ENCODE measurements around the gene SBK2.
"Not testable (repeated sequence)": the region's sequence is repeated elsewhere in the genome, so short reads cannot be mapped to it uniquely, and the experiment has no call there.

The SBK2 gene, protein sequence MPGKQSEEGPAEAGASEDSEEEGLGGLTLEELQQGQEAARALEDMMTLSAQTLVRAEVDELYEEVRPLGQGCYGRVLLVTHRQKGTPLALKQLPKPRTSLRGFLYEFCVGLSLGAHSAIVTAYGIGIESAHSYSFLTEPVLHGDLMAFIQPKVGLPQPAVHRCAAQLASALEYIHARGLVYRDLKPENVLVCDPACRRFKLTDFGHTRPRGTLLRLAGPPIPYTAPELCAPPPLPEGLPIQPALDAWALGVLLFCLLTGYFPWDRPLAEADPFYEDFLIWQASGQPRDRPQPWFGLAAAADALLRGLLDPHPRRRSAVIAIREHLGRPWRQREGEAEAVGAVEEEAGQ

DNA sequence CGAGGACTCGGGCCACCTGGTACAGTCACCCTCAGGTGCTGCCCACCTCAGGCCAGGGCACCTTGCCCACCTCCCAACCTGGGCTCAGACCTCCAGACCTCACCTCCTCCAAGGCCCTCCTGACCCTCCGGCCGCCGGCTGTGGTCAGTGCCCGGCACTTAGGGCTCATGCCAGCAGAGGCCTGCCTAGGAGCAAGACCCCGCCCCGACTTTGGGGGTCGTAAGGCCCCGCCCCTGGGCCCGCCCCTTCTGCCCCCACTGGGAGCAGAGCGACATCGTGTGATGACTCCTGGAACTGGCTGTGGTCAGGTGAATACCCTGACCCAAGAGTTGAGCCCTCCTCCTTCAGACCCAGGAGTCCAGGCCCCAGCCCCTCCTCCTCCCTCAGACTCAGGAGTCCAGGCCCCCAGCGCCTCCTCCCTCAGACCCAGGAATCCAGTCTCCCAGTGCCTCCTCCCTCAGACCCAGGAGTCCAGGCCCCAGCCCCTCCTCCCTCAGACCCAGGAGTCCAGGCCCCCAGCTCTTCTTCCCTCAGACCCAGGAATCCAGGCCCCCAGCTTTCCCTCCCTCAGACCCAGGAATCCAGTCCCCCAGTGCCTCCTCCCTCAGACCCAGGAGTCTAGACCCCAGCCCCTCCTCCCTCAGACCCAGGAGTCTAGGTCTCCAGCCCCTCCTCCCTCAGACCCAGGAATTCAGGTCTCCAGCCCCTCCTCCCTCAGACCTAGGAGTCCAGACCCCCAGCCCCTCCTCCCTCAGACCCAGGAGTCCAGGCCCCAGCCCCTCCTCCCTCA lies at the start of gene SBK2:
Gene SBK2, minus strand, starts transcription at position 183 of the 790 bp plus-strand sequence. CDS start 839 bp downstream, outside the sequence.
- no peak for DNase-seq

GRCh38 chr19:55585658-55586339 lies 48.9 kb upstream of the SBK2 start:
- peak; percentile 75 to 77 for DNase-seq

DNA sequence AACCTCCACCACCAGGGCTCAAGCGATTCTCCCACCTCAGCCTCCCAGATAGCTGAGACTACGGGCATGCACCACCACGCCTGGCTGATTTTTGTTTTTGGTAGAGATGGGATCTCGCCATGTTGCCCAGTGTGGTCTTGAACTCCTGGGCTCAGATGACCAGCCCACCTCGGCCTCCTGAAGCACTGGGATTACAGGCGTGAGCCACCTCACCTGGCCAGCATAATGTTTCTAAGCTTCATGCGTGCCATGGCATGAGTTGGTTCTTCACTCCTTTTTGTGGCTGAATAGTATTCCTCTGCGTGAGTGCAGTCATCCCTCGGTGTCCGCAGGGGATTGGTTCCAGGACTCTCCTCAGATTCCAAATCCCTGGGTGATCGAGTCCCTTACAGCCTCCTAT lies 47.9 kb upstream of the SBK2 start:
- DNase-seq = no peak

GRCh38 chr19:55583897-55584296 lies 47.0 kb upstream of the SBK2 start:
- DNase-seq = not testable (repeated sequence)

DNA sequence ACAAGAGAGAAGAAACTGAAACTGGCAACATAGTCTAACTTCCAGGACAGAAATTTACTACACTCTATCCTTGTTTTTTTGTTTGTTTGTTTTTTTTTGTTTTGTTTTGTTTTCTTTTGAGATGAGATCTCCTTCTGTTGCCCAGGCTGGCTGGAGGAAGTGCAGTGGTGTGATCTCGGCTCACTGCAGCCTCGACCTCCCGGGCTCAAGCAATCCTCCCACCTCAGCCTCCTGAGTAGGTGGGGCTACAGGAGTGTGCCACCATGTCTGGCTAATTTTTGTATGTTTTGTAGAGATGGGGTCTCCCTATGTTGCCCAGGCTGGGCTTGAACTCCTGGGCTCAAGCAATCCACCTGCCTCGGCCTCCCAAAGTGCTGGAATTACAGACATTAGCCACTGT lies 45.4 kb upstream of the SBK2 start:
- not testable (repeated sequence) for DNase-seq

DNA sequence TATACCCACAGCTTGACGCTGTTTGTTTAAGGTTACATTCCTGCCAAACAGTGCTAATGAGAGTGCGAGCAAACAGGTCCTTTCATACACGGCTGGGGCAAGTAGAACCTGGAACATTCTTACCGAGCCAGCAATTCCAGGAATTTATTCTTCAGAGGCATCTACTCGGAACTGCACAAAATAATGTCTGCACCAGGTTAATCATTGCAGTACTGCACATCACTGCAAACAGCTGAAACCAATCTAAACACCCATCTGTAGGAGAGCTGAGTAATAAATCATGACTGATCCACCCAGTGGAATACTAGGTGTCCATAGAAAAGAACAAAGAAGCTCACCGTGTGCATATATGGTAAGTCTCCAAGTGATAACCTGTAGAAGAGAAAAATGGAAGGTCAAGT lies 44.9 kb upstream of the SBK2 start:
- peak in 1 of 2 experiments; percentile 56 for DNase-seq

DNA sequence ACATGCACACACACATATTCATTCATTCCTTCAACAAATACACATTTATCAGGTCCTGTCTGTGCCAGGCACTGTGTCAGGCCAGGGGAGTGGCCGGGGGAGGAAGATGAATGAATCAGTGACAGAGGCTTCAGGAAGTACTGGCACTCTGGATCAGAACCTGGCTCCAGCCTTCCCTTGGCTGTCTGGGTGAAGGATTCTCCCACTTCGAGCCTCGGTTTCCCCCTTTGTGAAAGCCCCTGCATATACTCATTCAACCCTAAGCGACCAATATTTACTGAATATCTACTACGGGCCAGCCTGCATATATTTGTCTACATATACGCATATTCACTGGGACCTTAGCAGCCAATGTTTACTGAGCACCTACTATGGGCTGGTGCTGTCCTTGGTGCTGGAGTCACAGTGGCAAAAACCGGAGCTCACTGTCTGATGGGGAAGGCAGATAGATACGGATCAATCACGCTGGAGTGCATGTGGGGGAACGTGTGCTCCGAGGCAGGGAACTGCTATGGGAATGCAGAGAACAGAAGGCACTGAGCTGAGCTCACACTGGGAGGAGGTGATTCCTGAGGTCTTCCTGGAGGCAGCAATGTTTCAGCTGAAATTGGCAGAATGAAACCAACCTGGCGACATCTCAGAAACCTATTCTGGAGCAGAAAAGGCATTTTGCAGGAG lies 44.4 kb upstream of the SBK2 start:
- DNase-seq = no peak

GRCh38 chr19:55580628-55581144 lies 43.8 kb upstream of the SBK2 start, which contains the start of gene ZNF579:
Gene ZNF579 (minus strand): TSS chr19:55580848. CDS start chr19:55579639, 1,209 bp downstream.
- peak; percentile 89 to 90 for DNase-seq

DNA sequence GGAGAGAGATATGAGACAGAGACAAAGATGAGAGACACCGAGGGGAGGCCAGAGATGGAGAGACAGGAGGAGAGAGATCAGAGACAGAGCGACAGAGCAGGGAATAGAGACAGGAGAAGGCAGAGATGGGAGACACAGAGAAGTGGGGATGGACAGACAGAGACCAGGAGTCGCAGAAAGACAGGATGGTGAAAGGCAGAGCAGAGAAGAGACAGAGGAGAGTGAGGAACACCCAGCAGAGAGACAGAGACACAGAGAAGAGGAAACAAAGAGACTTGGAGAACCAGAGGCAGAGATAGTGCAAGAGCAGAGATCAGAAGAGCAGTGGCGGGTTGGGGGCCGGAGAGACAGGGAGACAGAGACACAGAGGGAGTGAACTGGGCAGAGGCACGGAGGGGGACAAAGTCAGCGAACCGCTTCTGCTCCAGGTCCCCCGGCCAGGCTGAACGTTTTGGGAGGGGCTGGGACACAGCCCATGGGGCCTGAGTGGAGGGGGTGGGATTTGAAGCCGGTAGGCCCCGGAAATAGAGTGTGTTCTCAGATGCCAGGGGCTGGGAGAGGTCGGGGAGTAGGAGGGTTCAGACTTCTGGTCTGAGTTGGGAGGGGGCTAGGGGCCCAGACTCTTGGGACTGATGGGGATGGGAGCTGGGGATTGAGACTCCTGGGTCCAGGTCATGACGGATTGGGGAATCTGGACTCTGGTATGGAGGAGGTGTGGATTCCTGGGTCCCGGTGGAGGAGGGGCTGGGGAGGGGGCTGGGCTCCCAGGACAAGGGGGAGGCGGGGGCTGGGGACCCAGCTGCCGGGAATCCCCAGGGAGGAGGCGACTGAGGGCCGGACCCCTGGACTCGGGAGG lies 43.1 kb upstream of the SBK2 start:
- DNase-seq = peak in 1 of 2 experiments; percentile 36

- DNase-seq = no peak
Observed at GRCh38 chr19:55578761-55579747, 42.1 kb upstream of the SBK2 start.

DNA sequence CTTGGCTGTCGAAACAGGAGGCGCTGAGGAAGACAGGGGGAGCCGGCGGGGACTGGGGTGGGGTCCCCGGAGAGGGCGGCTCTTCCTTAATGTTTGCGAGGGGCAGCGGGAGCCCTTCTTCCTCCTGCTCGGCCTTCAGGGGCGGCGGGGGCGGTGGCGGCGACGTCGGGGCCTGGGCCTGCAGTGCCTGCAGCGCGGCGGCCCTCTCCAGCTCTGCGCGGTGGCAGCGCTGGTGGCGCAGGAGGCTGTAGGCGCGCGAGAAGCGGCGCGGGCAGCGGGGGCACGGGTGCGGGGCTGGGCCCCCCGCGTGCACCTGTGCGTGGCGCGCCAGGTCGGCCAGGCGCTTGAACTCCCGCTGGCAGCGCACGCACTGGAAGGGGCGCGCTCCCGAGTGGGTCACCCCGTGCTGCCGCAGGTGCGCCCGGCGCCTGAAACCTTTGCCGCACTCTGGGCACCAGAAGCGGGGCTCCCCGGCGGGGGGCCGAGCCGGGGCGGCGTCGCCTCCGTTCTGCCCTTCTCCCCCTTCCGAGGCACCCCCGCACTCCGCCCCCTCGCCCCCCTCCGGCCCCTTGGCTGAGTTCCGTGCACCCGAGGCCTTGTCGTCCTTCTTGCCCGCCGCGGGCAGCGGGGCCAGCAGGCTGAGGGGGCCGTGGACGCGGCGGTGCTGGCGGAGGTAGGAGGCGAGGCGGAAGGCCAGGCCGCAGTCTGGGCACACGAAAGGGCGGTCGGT lies 41.3 kb upstream of the SBK2 start:
- DNase-seq = no peak

GRCh38 chr19:55576746-55577145 lies 39.8 kb upstream of the SBK2 start:
- DNase-seq = no peak

- not testable (repeated sequence) for DNase-seq
Observed at GRCh38 chr19:55573929-55574328, 37.0 kb upstream of the SBK2 start.

DNA sequence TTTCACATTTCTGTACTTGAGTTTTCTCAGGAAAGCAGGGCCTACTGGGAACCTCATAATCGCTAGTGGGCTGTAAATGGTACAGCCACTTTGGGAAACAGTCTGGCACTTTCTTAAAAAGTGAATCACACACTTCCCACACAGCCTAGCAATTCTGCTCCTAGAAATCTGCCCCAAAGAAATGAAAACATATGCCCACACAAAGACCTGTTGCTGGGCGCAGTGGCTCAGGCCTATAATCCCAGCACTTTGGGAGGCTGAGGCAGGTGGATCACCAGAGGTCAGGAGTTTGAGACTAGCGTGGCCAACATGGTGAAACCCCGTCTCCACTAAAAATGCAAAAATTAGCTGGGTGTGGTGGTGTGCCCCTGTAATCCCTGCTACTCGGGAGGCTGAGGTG lies 32.5 kb upstream of the SBK2 start:
- not testable (repeated sequence) for DNase-seq

GRCh38 chr19:55567708-55568328 lies 30.9 kb upstream of the SBK2 start:
- DNase-seq = no peak

- no peak for DNase-seq
Observed at GRCh38 chr19:55566823-55567222, 29.9 kb upstream of the SBK2 start.

DNA sequence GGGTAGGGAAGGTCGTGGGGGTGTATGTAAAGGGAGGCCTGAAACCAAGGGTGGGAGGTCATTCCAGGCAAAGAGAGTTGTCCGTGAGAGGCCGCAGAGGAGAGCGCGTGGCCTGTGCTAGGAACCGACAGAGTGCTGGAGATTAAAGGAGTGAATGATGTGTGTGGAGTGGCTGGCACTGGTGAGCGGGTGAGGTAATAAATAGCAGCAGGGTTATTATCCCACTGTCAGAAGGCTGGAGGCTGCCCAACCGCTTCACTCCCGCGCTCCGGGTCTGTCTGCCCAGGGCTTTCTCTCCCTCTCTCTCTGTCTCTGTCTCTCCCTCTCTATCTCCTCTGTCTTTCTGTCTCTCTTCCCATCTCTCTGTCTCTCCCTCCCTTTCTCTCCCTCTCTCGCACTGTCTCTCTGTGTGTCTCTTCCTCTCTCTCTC lies 26.3 kb upstream of the SBK2 start:
- DNase-seq = no peak

GRCh38 chr19:55559684-55560083 lies 22.8 kb upstream of the SBK2 start:
- no peak for DNase-seq

DNA sequence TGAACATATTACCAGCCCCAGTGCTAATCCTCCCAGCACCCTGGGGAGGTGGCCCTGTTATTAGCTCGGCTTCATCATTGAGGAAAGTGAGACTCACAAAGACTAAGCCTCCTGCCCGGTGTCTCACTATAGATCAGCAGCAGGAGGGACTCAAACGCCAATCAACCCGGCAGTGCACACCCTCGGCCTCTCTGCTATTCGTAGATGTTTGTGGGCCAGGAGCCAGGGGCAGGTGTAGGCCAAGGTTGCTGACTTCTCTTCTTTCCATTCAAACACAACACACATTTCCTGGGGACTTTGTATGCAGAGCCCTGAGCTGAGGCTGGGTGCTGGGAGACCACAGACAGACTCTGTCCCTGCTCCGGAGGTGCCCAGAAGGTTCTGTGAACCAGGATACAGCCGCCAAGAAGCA lies 17.8 kb upstream of the SBK2 start:
- DNase-seq = peak; percentile 53 to 76

All from NCI-H2081 (cell line).